ENCODE measurements around the gene SUFU.
"Not testable (repeated sequence)": the region's sequence is repeated elsewhere in the genome, so short reads cannot be mapped to it uniquely, and the experiment has no call there.

SUFU gene

DNA sequence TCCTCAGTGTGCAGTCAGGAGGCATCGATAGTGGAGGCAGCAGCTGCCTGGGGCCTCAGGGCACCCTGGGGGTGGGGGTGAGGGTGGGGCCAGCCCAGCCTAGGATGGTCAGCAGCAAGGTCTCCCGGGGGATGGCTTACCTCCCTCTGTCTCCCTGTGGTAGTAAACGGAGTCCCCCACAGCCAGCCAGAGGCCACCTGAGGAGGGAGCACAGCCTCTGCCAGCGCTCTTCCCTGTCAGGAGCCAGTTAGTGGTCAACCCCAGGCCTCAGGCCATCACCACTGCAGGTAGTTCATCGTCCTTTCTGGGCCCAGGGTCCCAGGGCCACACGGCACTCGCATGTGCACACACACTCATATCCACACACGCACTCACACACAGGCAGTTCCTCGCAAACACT, 23.4 kb upstream of the SUFU start:
- no peak for DNase-seq (ENCODE audit: low read depth)

GRCh38 chr10:102484021-102484420, 19.8 kb upstream of the SUFU start:
- no peak for DNase-seq (ENCODE audit: low read depth)

GRCh38 chr10:102485093-102485784, 18.5 kb upstream of the SUFU start:
- no peak for DNase-seq (ENCODE audit: low read depth)

DNA sequence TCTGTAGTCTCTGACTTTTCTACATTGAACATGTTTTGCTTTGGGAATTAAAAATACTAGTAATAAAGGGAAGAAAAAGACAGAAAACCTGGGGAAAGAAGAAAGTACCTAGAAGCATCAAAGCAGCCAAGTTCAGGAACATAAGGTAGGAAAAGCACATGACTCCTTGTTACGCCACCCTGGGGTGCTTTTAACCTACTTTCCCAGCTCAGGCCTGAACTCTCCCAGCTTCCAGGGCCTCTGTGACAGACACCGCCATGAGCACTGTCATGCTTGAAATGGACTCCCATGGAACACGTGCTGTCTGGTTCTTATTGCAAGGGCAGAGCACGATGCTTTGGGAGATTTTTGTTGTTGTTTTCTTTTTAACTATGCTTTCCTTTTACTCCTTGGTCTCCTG, 12.6 kb upstream of the SUFU start:
- no peak for DNase-seq (ENCODE audit: low read depth)

DNA sequence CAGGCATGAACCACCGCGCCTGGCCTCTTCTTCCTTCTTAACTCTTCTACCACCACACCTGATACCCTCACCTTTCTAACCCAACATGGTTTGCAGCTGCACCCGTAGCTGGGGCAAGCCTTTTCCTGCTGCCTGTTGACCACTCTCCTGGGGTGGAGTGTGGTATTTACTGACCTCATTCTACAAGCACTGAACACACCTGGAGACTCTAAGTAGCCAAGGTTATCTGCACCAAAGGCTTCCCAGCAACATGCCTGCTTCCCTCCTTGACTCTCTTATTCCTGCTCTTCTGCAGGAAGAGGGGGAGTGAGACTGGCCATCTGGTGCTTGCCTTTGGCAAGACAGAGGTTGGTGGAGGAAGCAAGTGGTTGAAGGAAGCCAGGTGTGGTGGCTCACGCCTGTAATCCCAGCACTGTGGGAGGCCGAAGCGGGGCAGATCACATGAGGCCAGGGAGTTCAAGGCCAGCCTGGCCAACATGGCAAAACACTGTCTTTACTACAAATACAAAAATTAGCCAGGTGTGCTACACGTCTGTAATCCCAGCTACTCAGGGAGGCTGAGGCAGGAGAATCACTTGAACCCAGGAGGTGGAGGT, 11.3 kb upstream of the SUFU start:
- DNase-seq (ENCODE audit: low read depth): no peak

GRCh38 chr10:102492983-102493382, 10.8 kb upstream of the SUFU start:
- DNase-seq (ENCODE audit: low read depth): peak; percentile 29

GRCh38 chr10:102493771-102494170, 10.0 kb upstream of the SUFU start:
- DNase-seq (ENCODE audit: low read depth): no peak

DNA sequence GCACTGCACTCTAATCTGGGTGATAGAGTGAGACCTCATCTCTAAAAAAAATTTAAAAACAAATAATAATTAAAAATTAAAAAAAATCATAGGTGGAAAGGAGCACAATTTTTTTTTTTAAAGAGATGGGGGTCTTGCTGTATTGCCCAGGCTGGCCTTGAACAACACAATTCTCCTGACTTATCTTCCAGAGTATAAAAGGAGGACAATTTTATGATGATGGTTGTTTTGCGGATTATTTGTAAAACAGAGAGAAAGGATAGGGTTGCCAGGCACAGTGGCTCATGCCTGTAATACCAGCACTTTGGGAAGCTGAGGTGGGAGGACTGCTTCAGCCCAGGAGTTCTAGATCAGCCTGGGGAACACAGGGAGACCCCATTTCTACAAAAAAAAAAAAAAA, 6.2 kb upstream of the SUFU start:
- no peak for DNase-seq (ENCODE audit: low read depth)

DNA sequence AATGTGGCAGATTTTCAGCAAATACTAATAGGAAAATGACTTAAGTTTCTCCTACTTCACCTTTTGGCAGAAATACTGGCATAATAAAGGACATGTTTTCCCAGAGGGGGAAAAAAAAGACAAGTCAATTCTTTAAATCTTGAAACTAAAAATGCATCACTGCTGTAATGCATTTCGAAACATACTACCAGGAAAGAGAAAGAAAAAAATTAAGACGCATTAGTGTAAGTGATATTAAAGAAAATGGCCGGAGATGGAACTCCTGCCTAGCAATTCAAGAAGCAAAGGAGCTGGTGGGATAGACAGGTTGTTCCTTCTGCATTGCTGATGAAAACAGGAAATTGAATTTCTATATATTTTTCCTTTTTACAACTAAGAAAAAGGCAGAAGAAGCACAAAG, 4.4 kb upstream of the SUFU start:
- DNase-seq (ENCODE audit: low read depth): no peak

DNA sequence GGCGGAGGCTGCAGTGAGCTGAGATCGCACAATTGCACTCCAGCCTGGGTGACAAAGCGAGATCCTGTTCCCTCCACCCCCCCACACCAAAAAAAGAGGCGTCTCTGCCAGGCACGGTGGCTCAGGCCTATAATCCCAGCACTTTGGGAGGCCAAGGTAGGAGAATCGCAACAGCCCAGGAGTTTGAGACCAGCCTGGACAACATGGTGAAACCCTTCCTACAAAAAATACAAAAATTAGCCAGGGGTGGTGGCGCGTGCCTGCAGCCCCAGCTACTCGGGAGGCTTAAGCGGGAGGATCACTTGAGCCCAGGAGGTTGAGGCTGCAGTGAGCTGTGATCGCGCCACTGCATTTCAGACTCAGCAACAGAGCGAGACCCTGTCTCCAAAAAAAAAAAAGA, 3.1 kb upstream of the SUFU start:
- DNase-seq (ENCODE audit: low read depth): not testable (repeated sequence)

- DNase-seq (ENCODE audit: low read depth): peak; percentile 17
Observed at GRCh38 chr10:102501201-102502028, 2.4 kb upstream of the SUFU start.

DNA sequence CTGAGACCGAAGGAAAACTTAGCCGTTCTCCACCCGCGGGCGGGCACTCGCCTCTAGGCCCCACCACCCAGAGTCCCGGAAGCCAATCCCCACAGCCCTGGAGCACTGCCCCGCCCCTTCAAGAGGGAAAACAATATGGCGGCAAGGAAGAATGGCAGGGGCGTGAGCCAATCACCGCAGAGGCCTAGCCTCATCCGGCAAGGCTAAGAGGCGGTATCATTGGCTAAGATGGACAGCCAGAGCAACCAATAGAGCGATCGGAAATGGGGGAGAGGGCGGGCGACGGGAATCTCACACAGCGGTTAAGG, 1.8 kb upstream of the SUFU start:
- DNase-seq (ENCODE audit: low read depth): peak; percentile 99

GRCh38 chr10:102502337-102503151, 1.2 kb upstream of the SUFU start, which contains the start of gene ACTR1A:
TSS of gene ACTR1A (minus strand) at chr10:102502712. CDS start at chr10:102502647, 65 bp downstream.
- peak; percentile 100 for DNase-seq (ENCODE audit: low read depth)

DNA sequence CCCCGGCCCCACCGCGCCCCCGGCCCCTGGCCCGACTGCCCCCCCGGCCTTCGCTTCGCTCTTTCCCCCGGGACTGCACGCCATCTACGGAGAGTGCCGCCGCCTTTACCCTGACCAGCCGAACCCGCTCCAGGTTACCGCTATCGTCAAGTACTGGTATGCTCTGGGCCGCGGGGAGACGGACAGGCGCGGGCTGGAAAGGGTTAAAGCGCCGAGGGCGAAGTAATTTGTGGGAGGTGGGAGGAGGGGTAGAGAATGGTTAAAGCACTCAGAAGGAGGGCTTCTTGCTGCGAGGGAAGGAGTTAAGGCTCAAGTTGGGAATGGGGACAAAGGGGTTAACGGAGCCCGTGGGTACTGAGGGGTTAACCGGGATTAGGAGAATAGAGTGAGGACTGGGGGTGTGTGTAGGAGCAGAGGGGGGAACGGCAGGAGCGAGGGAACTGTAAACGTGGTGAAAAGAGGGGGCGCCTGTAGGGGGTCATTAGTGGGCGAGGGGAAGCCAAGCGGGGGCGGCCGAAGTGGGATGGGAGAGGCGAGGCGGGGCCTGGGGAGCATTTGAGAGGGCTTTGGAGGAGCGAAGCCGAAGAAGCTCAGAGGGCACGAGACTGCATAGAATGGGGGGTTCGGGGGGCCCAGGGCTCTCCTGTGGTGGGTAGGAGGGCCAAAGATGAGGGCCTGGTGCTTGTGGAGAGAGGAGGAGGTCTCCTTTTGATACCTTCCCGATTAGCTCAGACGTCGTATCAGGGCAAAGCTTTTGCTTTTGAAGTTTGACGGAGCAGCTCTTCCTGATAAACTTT, 605 bp downstream of the SUFU start:
- no peak for DNase-seq (ENCODE audit: low read depth)

GRCh38 chr10:102504976-102505300, 1.2 kb downstream of the SUFU start:
- DNase-seq (ENCODE audit: low read depth): no peak

DNA sequence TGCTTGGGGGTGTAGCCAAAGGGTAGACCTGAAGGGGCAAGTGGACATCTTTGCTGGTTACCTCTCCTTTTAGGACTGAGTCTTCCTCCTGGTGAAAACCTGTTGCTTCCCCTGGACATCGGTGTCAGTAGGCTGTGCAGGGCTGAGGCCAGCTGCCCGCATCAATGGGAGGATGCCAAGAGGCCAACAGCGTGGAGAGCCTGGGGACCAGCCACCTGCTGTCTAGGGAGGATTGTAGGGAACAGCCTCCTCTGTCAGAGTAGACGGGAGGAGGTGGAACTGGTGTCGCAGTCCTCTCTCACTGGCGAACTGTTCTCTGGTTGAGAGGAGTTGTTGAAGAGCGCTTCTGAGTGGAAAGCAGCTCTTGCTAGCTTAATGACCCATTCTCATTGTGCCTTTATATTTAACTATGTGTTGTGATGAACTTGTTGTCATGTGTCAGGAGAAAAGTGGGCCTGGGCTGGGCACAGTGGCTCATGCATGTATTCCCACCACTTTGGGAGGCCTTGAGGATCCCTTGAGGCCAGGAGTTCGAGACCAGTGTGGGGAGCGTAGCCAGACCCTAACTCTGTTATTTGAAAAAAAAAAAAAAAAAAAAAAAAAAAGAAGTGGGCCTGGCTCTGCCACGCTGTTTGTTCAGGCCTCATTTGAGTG, 1.8 kb downstream of the SUFU start:
- no peak for DNase-seq (ENCODE audit: low read depth)

DNA sequence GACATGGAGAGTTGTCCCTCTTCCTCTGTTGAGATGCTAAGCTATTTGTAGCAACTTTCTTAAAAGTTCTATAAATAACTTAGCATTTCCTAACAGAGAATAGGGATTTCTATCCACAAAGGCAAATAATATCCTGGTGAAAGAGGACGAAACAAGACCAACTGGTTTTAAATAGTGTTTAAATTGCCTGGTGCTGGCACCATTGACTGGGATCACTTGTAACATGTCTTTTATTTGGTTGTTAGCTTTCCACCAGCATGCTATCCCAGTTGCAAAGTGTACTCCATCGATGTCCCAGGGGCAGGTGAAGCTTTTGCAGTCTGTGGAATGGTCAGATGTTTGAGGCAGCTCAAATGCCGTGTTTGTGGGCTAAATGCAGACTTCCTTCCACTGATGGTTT, 3.7 kb downstream of the SUFU start:
- DNase-seq (ENCODE audit: low read depth): no peak

DNA sequence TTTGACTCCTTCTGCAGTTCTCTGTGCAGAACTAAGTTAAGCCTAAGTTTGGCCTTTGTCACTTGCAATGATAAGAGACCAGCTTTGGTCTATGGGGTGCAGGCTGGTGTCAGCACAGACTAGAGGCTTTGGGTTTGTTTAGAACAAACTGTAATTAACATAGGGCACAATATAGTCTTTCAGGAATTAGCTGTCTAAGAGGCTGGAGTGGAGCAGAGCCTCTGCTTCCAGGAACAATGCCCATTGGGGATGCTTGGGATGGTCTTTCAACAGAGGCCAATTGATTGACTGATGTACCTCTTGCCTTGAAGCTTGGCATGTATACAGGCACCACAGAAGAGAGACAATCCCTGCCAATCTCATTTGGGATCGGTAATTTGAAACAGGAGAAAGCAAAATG, 4.7 kb downstream of the SUFU start:
- no peak for DNase-seq (ENCODE audit: low read depth)

DNA sequence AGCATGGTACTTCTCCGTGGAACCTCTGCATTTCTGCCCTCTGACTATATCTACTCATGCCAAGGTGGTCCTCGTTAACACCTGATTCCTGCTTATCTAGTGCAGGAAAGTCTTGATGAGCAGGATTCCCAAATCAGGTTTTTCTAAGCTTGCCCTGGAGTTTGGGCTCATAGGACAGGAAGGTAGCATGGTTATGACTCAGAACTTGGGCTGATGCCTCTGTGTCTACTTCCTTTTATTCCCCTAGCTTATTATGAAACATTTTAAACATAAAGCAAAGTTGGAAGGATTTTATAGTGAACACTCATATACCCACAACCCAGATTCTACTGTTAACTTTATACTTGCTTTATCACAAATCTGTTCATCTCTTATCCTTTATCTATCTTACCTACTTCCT, 5.6 kb downstream of the SUFU start:
- DNase-seq (ENCODE audit: low read depth): peak; percentile 29

DNA sequence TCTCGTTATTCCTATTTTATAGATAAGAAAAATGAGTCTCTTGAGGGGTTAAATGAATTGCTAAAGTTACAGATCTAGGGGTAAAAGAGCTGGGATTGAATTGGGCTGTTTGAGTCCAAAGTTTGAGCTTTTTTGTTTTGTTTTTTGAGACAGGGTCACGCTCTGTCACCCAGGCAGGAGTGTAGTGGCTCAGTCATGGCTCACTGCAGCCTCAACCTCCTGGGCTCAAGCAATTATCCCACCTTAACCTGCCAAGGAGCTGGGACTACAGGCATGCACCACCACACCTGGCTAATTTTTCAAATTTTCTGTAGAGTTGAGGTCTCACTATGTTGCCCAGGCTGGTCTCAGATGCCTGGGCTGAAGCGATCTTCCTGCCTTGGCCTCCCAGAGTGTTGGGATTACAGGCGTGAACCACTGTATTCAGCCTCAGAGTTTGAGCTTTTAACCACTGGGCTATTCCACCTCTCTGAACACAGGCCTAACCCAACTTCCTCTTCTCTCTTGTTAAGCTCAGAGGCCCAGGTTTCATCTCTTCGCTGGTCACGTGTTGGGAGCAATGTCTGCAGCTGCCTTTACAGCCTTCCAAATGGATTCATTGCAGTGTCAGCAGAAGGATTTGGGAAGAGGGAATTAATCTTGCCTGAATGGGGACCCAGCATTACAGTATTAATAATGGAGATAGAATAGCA, 8.0 kb downstream of the SUFU start:
- no peak for DNase-seq (ENCODE audit: low read depth)
